ENCODE data around the gene HECW1.
"Not testable (repeated sequence)": the region's sequence is repeated elsewhere in the genome, so short reads cannot be mapped to it uniquely, and the experiment has no call there.

Gene HECW1

DNA sequence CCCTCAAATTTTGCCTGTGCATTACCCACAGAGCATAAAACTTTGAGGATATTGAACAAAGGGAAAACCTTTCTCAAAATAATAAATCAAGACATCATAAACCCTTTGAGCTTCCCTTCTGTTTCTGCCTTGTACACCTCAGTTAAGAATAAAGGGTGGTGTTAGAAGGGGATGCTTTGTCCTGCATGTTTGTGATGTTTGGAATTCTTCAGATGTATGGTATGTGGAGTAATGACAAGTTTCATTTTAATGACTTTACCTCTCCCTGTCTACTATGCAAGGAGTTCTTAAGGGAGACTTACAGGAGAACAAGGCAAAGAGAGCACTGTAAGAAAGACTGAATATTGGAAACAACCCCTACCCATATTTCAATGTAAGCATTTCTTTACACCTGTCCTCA is 99.2 kb downstream of the HECW1 start:
- DNase-seq, result no peak

DNA sequence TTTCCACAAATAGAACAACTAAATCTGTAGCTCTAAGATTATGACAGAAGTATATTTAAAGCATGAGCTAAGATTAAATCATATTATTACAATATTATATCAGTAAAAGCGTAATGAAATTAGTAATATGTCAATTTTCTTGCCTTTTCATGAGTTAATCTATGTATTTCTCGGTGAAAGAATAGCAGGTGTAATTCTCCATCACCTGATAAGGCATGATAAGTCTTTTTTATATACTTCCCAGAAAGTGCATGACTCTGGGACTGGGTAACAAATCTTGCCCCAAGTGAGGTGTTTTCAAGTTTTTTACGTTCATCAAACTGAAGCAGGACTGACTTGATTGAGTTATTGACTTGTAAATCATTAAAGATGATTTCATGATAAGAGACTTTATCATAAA is 100.5 kb downstream of the HECW1 start:
- no peak for DNase-seq

DNA sequence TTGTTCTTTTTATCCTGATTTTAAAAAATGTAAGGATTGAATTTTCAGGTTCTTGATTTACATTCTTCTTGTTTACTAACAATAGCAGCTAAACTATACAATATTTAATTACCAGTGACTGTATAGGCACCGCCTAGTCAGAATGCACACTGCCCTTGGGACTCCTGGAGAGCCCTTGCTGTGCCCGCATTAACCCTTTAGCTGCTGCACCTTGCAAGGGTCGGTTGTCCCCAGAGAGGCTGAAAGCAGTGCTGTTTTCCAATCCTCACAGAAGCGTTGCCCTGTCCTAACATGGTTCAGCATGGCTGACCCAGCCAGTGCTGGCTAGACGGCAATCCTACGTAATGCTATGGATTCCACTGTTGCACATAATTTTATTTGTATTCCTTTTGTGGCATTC is 102.6 kb downstream of the HECW1 start:
- no peak for DNase-seq

DNA sequence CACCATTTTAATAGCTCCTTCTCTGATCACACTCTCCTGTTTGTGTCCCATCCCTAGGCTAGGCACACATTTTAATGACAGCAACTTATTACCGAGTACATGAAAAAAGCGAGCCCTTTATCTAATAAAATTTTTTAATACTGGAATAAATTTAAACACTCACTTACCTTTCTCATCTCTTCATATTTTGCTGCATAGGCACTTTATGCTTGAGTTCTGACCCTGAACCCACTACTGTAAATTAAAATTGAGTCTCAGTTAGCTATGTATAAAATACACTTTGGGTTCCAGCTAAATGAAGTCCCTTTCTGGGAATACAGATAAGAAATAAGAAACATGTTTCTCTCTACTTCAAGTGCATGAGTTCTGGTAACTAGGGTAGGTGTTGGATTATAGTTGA is 104.6 kb downstream of the HECW1 start:
- no peak for DNase-seq

DNA sequence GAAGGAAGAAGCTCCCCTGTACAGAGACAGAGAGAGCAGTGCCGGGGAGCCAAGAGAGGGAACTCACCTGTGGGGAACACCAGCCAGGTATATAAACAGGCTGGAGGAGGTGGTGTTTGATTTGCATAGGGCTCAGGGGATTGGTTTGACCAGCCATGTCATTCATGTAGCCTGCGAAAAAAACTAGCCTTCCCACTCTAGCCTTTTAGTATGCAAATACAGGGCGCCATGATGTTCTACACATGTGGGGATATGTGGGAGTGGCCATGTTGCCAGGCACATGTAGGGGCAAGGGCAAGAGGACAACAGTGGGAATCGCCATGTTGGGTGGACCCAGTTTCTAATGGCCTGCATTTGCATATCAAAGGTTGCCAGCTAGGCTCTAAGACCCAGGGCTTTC is 106.5 kb downstream of the HECW1 start:
- not testable (repeated sequence) for DNase-seq

DNA sequence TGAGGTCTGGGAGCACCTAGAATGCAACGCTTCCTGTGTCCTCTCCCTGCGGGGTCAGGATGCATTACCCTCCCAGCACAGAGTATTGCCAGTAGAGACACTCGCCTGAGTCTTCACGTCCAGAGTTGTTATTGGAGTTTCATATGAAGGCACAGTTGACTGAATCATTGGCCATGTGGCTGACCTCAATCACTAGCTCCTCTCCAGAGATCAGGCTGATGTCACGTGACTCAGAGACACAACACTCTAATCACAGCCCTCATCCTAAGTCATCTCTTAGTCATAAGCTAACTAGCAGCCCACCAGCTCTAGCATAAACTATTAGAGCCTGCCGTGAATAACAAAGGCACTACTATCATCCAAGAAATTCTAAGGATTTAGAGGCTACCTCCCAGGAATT is 107.8 kb downstream of the HECW1 start:
- no peak for DNase-seq

DNA sequence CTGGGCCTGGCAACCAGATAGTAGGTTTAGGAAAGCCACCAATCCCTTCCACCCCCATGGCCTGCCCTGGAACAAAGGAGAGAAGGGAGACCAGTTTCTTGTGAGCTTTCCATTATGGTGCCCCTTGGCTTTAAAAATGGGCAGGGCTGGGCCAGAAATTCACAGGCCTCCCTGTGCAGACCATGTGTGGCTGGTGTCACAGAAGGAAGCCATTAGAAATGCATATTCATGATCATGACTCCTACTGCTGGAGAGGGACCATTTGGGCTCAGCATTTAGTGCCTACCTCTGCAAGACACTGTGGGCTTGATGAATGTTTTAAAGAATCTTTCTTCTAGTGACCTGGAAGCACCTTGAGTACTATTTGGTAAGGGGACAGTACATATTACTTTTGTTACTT is 108.3 kb downstream of the HECW1 start:
- DNase-seq, result no peak

DNA sequence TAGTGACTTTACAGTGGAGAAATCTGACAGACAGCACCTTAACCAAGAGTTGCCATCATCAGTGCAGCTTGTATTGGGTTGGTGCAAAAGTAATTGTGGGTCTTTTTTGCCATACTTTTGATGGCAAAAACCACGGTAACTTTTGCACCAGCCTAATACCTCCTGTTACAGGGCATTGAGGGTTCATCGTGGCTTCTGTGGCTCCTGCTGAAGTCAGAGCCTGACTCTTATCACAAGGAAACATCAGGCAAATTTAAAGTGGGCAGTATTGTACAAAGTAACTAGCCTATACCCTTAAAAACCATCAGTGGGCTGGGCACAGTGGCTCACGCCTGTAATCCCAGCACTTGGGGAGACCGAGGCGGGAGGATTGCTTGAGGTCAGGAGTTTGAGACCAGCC is 117.4 kb downstream of the HECW1 start:
- no peak for DNase-seq

DNA sequence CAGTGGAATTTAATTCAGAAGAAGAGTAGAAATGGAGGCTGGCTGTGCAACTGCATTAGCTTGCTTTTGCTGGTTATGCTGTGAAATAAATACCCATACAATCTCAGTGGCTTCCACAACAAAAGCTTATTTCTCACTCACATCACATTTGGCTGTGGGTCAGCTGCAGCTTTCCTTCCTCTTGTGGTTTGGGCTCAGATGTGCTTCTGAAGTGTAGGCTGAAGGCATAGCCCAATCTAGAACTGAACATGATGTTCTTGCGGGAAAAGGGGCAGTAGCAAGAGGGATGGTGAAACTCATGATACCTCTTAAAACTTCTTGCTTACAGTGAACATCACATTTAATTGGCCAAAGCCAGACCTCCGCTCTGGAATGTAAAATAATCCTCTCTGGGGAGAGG is 119.9 kb downstream of the HECW1 start:
- no peak for DNase-seq

DNA sequence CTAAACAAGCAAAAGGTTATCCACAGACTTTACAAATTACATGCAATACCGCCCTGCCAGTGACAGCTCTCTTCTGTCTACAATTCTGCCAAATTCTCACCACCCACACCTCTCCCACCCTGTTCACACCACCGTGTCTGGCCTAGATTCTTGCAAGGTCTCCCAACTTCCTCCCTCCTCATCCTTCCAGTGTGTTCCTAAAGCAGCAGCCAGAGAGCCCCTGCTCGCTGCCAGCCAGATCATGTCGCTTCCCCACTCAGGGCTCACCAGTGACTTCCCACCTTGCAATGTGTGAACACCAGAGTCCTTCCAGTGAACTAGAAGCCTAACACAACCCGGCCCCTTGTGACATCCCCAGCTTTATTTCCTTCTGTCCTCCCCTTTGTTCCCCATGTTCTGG is 121.6 kb downstream of the HECW1 start:
- no peak for DNase-seq

DNA sequence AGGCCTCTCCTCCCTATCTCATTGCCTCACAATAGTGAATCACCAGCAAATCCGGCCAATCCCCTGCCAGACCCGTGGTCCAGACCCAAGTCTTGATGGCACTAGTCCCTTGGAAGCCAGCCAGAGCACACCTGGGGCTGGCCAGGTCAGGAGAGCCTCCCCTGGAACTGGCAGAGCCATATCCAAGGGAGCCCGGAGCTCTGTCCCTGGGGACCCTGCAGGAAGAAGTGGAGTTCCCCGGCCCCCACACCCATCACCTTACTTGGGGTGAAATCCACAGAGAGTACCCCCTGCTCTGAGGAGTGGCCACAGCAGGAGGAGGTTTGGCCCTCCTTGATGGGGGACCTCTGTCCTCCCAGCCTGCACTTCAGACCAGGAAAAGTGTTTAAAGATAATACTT is 122.5 kb downstream of the HECW1 start:
- no peak for DNase-seq

DNA sequence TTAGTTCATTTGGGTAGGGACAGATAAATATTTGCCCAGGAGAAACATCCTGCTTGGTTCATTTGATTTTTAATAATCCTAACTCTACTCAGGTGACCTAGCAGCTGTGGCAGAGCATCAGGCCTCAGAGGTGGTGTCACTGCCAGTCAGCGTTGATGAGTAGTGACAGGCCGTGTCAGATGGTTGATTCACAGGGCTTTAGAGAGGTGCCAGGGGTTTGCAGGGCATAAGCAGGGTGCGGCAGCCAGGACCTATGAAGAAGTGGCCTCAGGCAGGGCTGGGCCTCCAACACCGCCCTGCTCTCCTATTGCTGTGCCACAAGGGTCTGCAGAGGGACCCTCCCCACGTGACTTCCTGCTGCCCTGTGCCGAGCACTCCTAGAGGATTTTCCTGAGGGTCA is 128.1 kb downstream of the HECW1 start:
- DNase-seq, result no peak

DNA sequence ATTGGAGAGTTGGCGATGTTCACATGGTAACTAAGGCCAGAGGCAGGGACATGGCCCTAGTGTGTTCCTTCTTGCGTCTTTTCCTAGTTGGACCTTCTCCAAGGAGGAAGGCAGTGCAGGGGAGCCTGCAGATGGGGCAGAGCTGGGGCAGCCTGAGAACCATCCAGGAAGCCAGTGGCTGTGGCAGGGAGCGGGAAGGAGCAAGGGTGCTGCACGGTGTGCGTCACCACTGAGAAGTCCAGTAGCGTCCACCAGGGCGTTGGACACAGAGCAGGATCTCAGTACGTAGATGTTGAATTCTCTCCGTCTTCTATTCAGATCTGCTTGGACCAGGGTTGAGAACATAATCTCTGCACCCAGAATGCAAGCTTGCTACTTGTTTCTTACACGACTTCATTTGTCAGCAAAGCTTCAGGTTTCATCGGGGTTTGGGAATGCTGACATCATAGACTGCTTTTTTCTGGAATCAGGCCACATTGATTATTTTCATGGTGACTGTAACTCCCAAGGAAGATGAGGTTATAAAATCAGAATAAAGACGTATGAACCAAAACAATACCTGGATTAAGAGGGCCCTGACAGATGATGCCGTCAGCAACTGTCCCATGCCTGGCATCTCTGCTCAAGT is 130.3 kb downstream of the HECW1 start:
- DNase-seq, result no peak

DNA sequence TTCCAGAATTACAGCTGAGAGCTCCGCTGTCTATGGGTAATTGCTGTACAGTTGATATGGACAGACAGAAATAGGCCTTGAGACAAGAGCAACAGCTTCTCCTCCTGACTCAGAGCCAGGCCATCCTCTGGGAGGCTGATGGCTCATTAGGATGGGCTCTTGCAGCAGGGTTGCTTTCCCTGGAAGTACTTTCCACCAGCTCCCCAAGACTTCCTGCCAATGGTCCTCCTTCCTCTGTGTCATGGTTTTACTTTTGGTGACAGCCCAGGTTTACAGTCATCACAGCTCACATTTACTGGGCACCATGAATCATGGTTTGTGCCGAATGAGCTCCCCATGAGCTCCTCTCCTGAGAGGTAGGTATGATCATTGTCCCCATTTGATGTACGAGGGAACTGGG is 131.8 kb downstream of the HECW1 start:
- DNase-seq, result no peak

DNA sequence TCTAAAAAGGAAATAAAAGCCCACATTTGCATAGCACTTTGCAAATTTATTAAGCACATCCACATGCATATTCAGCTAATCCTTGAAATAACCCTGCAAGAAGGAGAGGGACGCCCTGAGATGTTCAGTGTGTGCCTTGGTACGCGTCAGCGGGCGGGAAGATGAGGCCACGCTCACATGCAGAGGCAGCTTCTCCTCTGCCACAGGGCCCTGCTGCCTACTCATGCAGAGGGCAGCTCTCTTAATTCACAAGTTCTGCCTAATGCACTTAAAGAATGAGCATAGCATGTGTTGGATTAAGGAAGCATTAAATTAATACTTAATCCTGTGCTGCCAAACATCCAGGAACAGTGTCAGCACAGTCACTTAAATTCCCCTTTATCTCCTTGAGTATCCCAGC is 132.3 kb downstream of the HECW1 start:
- DNase-seq, result no peak

DNA sequence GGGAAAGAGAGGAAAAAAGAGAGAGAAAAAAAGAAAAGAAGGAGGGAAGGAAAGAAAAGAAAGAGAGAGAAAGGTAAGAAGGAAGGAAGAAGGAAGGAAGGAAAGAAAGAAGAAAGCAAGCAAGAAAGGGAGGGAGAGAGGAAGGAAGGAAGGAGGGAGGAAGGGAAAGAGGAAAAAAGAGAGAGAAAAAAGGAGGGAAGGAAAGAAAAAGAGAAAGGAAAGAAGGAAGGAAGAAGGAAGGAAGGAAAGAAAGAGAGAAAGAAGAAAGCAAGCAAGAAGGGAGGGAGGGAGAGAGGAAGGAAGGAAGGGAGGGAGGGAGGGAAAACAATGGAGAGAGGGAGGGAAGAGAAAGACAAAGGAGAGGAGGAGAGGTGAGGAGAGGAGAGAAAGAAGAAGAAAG is 135.3 kb downstream of the HECW1 start:
- no peak for DNase-seq

DNA sequence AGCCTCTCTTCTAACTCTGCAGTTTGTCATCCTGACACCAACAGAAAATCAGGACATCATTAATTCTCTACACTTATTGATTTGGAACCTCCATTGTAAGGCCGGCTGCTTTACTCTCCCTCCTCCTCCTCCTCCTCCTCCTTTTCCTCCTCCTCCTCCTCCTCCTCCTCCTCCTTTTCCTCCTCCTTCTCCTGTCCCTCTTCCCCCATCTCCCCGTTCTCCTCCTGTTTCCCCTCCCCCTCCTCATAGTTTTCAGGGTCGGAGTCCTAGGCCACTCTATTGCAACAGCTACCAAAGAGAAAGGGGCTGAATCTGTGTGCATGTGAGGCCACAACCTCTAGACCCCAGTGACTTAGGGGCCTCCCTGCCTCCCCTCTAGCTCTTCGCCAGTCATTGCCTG is 136.1 kb downstream of the HECW1 start:
- DNase-seq, result no peak

DNA sequence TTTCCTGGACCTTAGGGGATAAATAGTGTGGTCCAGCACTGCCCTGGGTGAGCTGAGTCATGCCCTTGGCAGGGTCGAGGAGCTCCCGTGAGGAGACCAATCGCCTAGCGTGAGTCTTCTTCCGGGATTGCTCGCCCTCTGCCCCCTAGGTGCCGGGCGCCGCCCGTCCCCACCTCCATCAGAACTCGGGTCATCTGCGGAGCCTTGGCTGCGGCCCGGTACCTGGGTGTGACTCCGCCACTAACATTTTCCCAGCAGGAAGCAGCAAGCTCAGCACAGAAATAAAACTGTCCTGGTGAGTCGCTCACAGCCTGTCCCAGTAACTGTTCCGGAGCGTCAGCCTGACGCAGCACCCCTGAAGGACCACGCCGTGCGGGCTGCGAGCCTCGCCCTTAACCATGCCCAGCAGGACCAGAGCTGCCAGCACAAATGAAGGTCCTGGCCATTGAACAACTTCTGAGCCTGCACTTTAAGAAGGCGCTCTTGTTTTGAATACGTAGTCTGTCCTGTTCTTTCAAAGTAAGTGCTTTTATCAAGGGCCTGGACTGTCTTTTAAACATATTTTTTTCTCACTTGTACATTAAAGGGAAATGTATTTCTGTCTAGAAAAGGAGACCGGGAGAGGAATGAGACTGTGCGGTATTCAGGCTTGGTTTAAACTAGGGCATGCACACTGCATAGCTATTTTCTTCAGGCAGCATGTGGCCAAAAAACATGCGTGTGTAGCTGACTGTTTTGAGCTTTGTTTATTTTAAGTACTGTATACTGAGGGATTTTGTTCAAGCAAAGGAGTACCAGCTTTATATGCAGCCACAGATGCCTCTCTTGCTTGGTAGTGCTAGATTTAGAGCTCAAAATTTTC is 136.7 kb downstream of the HECW1 start:
- DNase-seq, result peak; percentile 18

DNA sequence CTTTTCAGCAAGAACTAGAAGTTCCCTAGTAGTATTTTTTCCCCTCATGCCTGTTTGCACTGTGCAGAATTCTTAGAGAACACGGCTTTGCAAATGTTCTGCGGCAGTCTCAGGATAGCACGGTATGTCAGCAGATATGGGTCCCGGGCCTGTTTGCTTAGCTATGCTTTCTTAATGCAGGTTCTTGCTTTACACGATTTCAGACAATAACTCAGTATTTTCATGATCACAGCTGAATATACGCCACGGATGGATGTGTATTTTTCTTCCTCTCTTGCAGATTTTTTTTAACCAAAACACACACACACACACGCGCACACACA is 137.3 kb downstream of the HECW1 start:
- DNase-seq, result no peak

DNA sequence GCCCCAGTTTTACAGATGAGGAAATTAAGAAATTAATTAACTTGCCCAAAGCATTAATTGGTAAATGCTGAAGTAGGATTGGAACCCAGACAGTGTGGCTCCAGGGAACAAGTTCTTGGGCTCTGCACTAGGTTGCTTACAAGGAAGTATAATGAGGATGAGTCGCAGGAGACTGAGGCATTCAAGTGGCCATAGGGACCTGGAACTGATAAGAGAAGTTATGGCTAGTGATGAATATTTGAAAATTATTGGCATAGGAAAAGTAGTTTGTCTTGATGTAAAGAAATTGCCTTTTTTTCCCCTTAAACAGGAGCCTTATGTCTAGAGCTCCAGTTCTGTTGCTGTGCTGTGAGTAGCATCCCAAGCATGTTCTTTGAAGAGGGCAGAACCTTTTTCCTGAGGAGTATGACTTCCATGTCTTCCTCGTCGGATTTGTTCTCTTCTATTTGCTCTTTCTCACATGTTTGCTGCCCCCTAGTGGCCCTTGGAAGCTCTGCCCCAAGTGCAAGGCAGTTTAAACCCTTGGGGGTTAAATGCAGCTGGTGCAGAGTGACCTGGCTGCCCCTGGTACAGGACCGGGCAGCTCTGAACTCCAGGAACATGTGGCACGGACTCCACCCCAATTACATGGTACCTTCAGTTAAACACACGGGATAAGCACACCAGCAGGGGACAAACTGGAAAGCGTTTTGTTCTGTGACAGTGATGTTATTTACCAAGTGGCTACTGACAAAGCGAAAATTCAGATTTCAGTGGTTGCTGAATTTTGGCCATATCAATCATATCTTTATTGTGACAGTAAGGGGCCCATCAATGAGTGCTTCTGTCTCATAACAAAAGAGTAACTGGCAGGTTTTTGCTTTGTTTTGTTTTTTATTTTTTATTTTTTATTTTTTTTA is 148.8 kb downstream of the HECW1 start:
- DNase-seq, result no peak

DNA sequence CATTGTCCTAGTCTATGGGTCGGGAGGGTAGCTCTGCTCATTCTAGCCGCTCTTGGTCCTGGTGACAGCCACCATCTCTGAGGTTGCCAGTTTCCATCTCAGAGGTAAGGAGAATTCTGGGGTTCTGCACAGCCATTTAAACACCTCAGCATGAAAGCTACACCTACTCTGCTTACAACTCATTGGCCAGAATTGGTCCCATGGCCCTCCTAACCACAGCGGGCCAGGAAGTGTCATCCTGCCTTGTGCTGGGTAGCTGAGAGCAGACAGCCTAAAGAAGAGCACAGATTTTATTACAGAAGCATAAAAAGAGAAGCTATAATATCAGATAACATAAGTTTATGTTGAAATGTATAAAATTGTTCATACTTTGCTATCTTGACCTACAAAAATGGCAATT is 152.7 kb downstream of the HECW1 start:
- DNase-seq, result no peak

DNA sequence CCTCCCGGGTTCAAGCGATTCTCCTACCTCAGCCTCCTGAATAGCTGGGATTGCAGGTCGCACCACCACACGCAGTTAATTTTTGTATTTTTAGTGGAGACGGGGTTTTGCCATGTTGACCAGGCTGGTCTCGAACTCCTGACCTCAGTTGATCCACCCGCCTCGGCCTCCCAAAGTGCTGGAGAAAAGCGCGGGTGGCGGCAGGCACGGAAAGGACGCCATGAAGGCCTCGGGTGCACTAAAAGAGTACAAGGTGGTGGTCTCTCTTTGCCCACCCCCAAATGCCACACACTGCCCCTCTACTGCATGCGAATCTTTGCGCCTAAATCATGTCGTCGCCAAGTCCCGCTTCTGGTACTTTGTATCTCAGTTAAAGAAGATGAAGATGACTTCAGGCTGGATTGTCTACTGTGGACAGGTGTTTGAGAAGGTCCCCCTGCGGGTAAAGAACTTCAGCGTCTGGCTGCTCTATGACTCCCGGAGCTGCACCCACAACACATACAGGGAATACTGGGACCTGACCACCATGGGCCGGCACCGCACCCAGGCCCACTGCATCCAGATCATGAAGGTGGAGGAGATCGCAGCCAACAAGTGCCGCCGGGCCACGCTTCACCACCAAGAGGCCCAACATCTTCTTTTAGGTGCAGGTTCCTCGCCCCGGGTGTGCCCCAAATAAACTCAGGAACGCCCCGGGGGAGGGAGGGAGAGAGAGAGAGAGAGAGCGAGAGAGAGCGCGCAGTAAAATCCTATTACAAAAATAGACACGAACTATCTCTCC is 161.7 kb downstream of the HECW1 start:
- DNase-seq, result no peak

DNA sequence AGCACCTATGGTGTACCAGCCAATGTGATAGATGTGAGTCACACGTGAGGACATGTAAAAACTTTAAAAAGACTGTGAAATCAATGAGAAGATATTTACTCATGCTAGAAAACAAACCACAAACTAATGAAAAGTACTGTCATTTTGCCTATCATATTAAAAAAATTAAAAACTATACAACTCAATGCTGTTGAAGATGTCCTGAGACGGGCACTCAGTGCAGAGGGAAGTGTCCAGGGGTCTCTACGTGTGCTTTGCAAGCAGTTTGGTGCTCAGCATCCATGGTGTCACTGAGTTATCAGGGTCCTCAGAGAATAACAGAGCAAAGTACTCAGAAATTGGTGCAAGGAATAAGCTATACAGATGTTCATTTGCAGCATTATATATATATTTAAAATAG is 162.3 kb downstream of the HECW1 start:
- no peak for DNase-seq

Data from 8988T (cell line).